ENCODE results near the gene NFE2L3.

- TF ChIP-seq CTCF (IDR thresholded peaks at IDR 0.05): no peak
- TF ChIP-seq EP300 (IDR thresholded peaks at IDR 0.05): no peak
Measured at GRCh38 chr7:26188206-26188956, 36.4 kb downstream of the NFE2L3 start.

Measured in upper lobe of left lung (tissue), 4 donors.